ENCODE results near the gene CDH23.

CDH23 gene

GRCh38 chr10:71856619-71857018 is 459.9 kb downstream of the CDH23 start:
- no peak for DNase-seq (ENCODE audit: low read depth)

GRCh38 chr10:71857934-71858890 is 461.5 kb downstream of the CDH23 start:
- DNase-seq (ENCODE audit: low read depth) = no peak

GRCh38 chr10:71860243-71861029 is 463.7 kb downstream of the CDH23 start:
- DNase-seq (ENCODE audit: low read depth) = no peak

GRCh38 chr10:71863203-71863602 is 466.5 kb downstream of the CDH23 start:
- DNase-seq (ENCODE audit: low read depth) = no peak

GRCh38 chr10:71864911-71865361 is 468.2 kb downstream of the CDH23 start:
- no peak for DNase-seq (ENCODE audit: low read depth)

All from stimulated activated CD8-positive, alpha-beta memory T cell treated with anti-CD3 and anti-CD28 coated beads, Interleukin-12 subunit alpha, Interleukin-12 subunit beta, amount 100 ng/mL, for 4 hours (primary cell).